Daoy (cell line): Measurements from ENCODE around the gene CYP17A1. TPM values are rescaled to one million over a fixed set of nuclear protein-coding genes. Genes with fewer than 3 reads are reported as not detected.

ENCODE experiments used
- DNase-seq: peaks from one replicate; pipeline ENCODE4 v3.0.0-alpha.2; 2015; ENCODE audit warnings: low read depth
- total RNA-seq: library from RNA; depleted of rRNA; stranded (reverse); fragments of >200 nt; shearing (Covaris generic); gene quantifications from 2 replicates; pipeline ENCODE4 v1.2.3, GENCODE V29; 2014

CYP17A1 gene
- total RNA-seq, 1 experiment from 2014 or later: not detected

GRCh38 chr10:102808380-102808779 lies 28.8 kb downstream of the CYP17A1 start:
- no peak for DNase-seq

- no peak for DNase-seq
These were observed 32.7 kb downstream of the CYP17A1 start for GRCh38 chr10:102804382-102805055.

GRCh38 chr10:102802920-102803534 lies 34.2 kb downstream of the CYP17A1 start:
- DNase-seq: peak; percentile 87

- DNase-seq: no peak
These were observed 35.2 kb downstream of the CYP17A1 start for GRCh38 chr10:102801978-102802377.

- DNase-seq: no peak
These were observed 35.7 kb downstream of the CYP17A1 start for GRCh38 chr10:102801496-102801895.

- DNase-seq: no peak
These were observed 36.4 kb downstream of the CYP17A1 start for GRCh38 chr10:102800611-102801335.

GRCh38 chr10:102799691-102800471 lies 37.3 kb downstream of the CYP17A1 start:
- no peak for DNase-seq

- peak; percentile 61 for DNase-seq
These were observed 40.6 kb downstream of the CYP17A1 start for GRCh38 chr10:102796407-102797176.

GRCh38 chr10:102795453-102796406 lies 41.5 kb downstream of the CYP17A1 start:
- no peak for DNase-seq

- DNase-seq: no peak
These were observed 45.3 kb downstream of the CYP17A1 start for GRCh38 chr10:102791754-102792395.

GRCh38 chr10:102785818-102786217 lies 51.4 kb downstream of the CYP17A1 start:
- DNase-seq: no peak

GRCh38 chr10:102783568-102783967 lies 53.6 kb downstream of the CYP17A1 start:
- DNase-seq: no peak

- DNase-seq: peak; percentile 74
These were observed 54.3 kb downstream of the CYP17A1 start for GRCh38 chr10:102782673-102783551.

- peak; percentile 37 for DNase-seq
These were observed 55.2 kb downstream of the CYP17A1 start for GRCh38 chr10:102781921-102782557.

- no peak for DNase-seq
These were observed 55.9 kb downstream of the CYP17A1 start for GRCh38 chr10:102781090-102781920.
